OCI-LY7 (cell line): ENCODE measurements around the gene GABARAPL1. TPM values are rescaled to one million over a fixed set of nuclear protein-coding genes. Genes with fewer than 3 reads are reported as not detected.

Source experiments
- BruUV-seq: library from RNA; stranded (reverse); fragments of 400-500 nt; replicated peaks from 2 replicates; lab custom pipeline; 2021; lab: Mats Ljungman, UMichigan
- CTCF ChIA-PET: fragments of 300-600 bp; sonication (Branson Sonifier 250); formaldehyde crosslinking; loops from one replicate; lab custom pipeline; 2022; ENCODE audit warnings: antibody characterized with exemption; ENCODE audit not compliant: unreplicated experiment; lab: Charles Lee
- POLR2A ChIA-PET: fragments of 300-600 bp; sonication (Branson Sonifier 250); formaldehyde crosslinking; loops from one replicate; lab custom pipeline; 2022; ENCODE audit warnings: antibody characterized with exemption; lab: Charles Lee
- DNase-seq: peaks from one replicate; pipeline ENCODE4 v3.0.0-alpha.2; 2015; ENCODE audit warnings: low spot score
- H2AFZ ChIP-seq: fragments of 200-600 bp; sonication (generic), shearing (Covaris generic); 2 replicates; pipeline ENCODE4 v1.6.1; 2014; ENCODE audit warnings: mild to moderate bottlenecking, antibody characterized with exemption, low read length, moderate library complexity
- H3K27ac ChIP-seq: fragments of 200-600 bp; sonication (generic); 2 replicates; pipeline ENCODE4 v1.5.1; 2014; ENCODE audit warnings: mixed run types, low read depth, mild to moderate bottlenecking, moderate library complexity, low read length, inconsistent platforms; ENCODE audit not compliant: poor library complexity, severe bottlenecking
- H3K36me3 ChIP-seq: fragments of 200-600 bp; sonication (generic); 2 replicates; pipeline ENCODE4 v1.6.1; 2014; ENCODE audit warnings: mild to moderate bottlenecking, antibody characterized with exemption, low read length, moderate library complexity, mixed read lengths; ENCODE audit not compliant: insufficient read depth
- H3K4me1 ChIP-seq: fragments of 200-600 bp; sonication (generic); 2 replicates; pipeline ENCODE4 v1.5.1; 2014; ENCODE audit warnings: mild to moderate bottlenecking, low read length; ENCODE audit not compliant: insufficient read depth, poor library complexity, severe bottlenecking
- H3K4me2 ChIP-seq: fragments of 200-600 bp; sonication (generic); 2 replicates; pipeline ENCODE4 v1.6.1; 2014; ENCODE audit warnings: mild to moderate bottlenecking, low read length
- H3K4me3 ChIP-seq: fragments of 200-600 bp; sonication (generic); 2 replicates; pipeline ENCODE4 v1.5.1; 2014; ENCODE audit warnings: mild to moderate bottlenecking, low read depth, low read length; ENCODE audit not compliant: poor library complexity, severe bottlenecking
- H3K79me2 ChIP-seq: fragments of 200-600 bp; sonication (generic); 2 replicates; pipeline ENCODE4 v1.6.1; 2016; ENCODE audit warnings: low read depth, mild to moderate bottlenecking, low read length, moderate library complexity, mixed read lengths; ENCODE audit not compliant: insufficient read depth
- H3K9me2 ChIP-seq: fragments of 200-600 bp; sonication (generic); 2 replicates; pipeline ENCODE4 v1.6.1; 2016; ENCODE audit warnings: mild to moderate bottlenecking, low read length, mixed read lengths; ENCODE audit not compliant: insufficient read depth
- H3K9me3 ChIP-seq: fragments of 200-600 bp; sonication (generic); 2 replicates; pipeline ENCODE4 v1.6.1; 2014; ENCODE audit warnings: mild to moderate bottlenecking, mixed run types, low read length, mixed read lengths
- H4K20me1 ChIP-seq: fragments of 200-600 bp; sonication (generic); 2 replicates; pipeline ENCODE4 v1.6.1; 2014; ENCODE audit warnings: mild to moderate bottlenecking, antibody characterized with exemption, low read length, moderate library complexity, mixed read lengths; ENCODE audit not compliant: insufficient read depth
- EZH2phosphoT487 ChIP-seq: fragments of 200-600 bp; sonication (generic); IDR thresholded peaks from 2 replicates; pipeline ENCODE4 v1.6.1; 2018; ENCODE audit warnings: low read depth, borderline replicate concordance, mild to moderate bottlenecking, mixed run types, antibody characterized with exemption, low read length, moderate library complexity, mixed read lengths
- intact Hi-C: fragments of 100-400 bp; cut with micrococcal nuclease; formaldehyde crosslinking; loops from one replicate; pipeline ENCODE4 v1.10.0; 2022; ENCODE audit not compliant: unreplicated experiment
- total RNA-seq, 2 experiments: library from RNA; depleted of rRNA in 1 of 2; stranded (reverse); fragments of >200 nt in 1 of 2; shearing (Covaris generic) in 1 of 2; gene quantifications; 2 replicates each; pipeline ENCODE4 v1.2.3, GENCODE V29; 2014 to 2022
- TF ChIP-seq, protein P1 (sequence below): fragments of 200-600 bp; sonication (generic); conservative IDR thresholded peaks from 2 replicates; pipeline ENCODE4 v1.5.1; 2014; ENCODE audit warnings: mild to moderate bottlenecking, antibody characterized with exemption, low read length, moderate library complexity, mixed read lengths

Gene GABARAPL1
- total RNA-seq, 2 experiments from 2014 or later, result 34.2 to 52.4 TPM

DNA sequence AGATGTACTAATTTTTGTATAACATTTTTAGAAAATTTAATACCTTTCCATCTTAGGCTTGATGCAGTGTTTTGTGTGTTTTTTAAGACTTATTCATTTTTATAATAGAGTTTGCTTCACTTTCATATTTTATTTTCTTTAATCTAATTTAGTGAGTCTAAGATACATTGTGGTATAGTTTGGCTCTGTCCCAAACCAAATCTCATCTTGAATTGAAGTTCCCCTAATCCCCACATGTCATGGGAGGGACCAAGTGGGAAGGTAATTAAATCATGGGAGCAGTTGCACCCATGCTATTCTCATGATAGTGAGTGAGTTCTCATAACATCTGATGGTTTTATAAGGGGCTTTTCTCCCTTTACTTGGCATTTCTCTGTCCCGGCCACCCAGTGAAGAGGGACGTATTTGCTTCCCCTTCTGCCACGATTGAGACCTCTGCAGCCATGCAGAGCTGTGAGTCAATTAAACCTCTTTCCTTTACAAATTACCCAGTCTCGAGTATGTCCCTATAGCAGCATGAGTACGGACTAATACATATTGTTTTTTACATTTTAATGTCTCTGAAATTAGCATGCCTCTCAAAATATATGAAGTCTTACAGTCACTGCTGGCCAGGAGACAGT is 34.9 kb downstream of the GABARAPL1 start:
- CTCF ChIA-PET, result interaction anchor here (1.0 kb wide), 1 partner anchor 20 kb away, joined by 4 read pairs; no protein-coding TSS in a partner anchor
- TF ChIP-seq EZH2phosphoT487, result no peak
- TF ChIP-seq, protein P1, sequence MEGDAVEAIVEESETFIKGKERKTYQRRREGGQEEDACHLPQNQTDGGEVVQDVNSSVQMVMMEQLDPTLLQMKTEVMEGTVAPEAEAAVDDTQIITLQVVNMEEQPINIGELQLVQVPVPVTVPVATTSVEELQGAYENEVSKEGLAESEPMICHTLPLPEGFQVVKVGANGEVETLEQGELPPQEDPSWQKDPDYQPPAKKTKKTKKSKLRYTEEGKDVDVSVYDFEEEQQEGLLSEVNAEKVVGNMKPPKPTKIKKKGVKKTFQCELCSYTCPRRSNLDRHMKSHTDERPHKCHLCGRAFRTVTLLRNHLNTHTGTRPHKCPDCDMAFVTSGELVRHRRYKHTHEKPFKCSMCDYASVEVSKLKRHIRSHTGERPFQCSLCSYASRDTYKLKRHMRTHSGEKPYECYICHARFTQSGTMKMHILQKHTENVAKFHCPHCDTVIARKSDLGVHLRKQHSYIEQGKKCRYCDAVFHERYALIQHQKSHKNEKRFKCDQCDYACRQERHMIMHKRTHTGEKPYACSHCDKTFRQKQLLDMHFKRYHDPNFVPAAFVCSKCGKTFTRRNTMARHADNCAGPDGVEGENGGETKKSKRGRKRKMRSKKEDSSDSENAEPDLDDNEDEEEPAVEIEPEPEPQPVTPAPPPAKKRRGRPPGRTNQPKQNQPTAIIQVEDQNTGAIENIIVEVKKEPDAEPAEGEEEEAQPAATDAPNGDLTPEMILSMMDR, result no peak
- Histone ChIP-seq H3K36me3 (no peaks in the 10 kb centered on the region; the same call in 1 of the 2 replicates), H3K27ac (peak overlapping the region; percentile 29), H3K9me2 (no peaks in the 10 kb centered on the region), H3K79me2 (no peaks in the 10 kb centered on the region), H2AFZ (peak overlapping the region; percentile 53; the same call in 1 of the 2 replicates), H3K4me2 (peak overlapping the region; percentile 14; the same call in 1 of the 2 replicates), H3K4me1 (peaks cover 90% of the 10 kb centered on the region), H3K4me3 (no peak overlapping the region), H3K9me3 (peaks cover 5% of the 10 kb centered on the region; the same call in 1 of the 2 replicates), H4K20me1 (no peaks in the 10 kb centered on the region)
- POLR2A ChIA-PET, result interaction anchor here (0.7 to 1.3 kb wide), 3 partner anchors 14 to 87 kb away, joined by 3 read pairs; no protein-coding TSS in a partner anchor
- intact Hi-C loops, result no loop called here
- peak; percentile 34 for DNase-seq
- no TSS peak for BruUV-seq

DNA sequence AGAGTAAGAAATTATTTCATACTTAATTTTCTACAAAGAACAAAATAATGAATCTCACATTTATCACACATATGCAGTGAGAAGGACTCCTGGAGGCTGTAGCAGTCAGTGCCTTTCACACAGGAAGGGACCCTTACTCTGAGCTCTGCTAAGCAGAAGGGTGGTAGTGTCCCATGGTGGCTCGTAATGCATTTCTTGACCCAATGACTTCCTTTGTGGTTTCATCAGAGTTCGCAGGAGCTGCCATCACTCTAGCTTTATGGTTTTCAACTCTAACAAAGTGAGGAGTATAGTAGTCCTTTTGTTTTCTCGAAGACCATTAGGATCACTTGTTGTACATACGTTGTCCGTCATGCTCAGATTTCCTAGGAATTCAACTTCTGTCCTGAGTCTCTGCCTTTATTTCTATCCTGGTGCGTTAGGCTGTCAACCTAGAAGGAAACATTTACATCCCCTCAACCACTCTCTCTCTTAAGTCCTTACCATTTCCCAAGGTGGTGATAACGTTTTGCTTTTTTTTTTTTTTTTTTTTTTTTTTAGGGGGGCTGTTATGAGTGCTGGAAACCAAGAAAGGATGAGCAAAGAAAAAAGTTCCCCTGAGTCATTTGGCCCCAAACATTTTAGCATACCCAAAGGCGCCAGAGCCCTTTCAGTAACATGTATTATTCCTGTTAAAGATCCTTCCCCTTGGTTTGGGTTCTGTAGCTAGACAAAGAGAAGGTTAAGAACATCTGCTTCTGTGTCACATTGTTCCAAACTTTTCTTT is 37.2 kb downstream of the GABARAPL1 start:
- ChIA-PET POLR2A (interaction anchor here (0.6 to 2.1 kb wide), 5 partner anchors 8 to 1333 kb away, joined by 3 to 4 read pairs (median 3); no protein-coding TSS in a partner anchor), CTCF (no interaction called here)
- TF ChIP-seq EZH2phosphoT487, result no peak
- TF ChIP-seq, protein P1, result no peak
- Histone ChIP-seq H2AFZ (peak overlapping the region; percentile 39), H4K20me1 (no peaks in the 10 kb centered on the region), H3K36me3 (peaks cover 13% of the 10 kb centered on the region; the same call in 1 of the 2 replicates), H3K4me3 (no peak overlapping the region), H3K9me2 (no peaks in the 10 kb centered on the region), H3K4me2 (0 out of 2 replicates have a peak overlapping the region, but pooled peaks have one; percentile 20), H3K79me2 (no peaks in the 10 kb centered on the region), H3K4me1 (peaks cover 78% of the 10 kb centered on the region), H3K27ac (peak overlapping the region; percentile 14), H3K9me3 (peaks cover 18% of the 10 kb centered on the region)
- peak; percentile 50 for DNase-seq
- intact Hi-C loops, result no loop called here
- BruUV-seq, result no TSS peak
